ENCODE measurements around the gene FFAR2.

The FFAR2 gene

DNA sequence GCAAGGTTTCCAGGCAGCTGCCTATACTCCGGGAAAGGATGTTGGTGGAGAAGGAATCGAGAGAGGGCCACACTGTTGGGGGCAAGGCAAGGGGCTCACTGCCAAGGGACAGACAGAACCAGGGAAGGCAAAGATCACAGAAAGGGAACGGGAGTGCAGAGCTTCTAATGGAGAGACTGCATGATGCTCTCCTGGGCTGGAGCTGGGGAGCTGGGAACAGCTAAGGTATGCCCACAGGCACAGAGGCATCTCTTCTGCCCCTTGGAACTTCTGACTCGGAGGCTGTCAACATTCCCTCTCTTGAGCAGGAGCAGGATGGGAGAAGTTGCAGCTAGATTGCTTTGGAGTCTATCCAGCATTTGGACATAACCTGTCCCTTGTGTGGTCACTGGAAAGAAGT, 22.4 kb upstream of the FFAR2 start:
- no peak overlapping the region for H3K27ac ChIP-seq (ENCODE audit: low read depth, low read length)
- peaks cover 16% of the 10 kb centered on the region for H3K27me3 ChIP-seq (ENCODE audit: insufficient read depth, low read length)
- no peak overlapping the region for H2AFZ ChIP-seq (ENCODE audit: low read length, unreplicated experiment)
- no peaks in the 10 kb centered on the region for H3K4me1 ChIP-seq (ENCODE audit: control insufficient read depth, insufficient read depth, low read length, unreplicated experiment)
- H3K79me2 ChIP-seq (ENCODE audit: control insufficient read depth, insufficient read depth, low read length, unreplicated experiment) = no peaks in the 10 kb centered on the region
- H3K4me3 ChIP-seq (ENCODE audit: low read depth, low read length) = no peak overlapping the region
- no peaks in the 10 kb centered on the region for H3K36me3 ChIP-seq (ENCODE audit: insufficient read depth, low read length)

DNA sequence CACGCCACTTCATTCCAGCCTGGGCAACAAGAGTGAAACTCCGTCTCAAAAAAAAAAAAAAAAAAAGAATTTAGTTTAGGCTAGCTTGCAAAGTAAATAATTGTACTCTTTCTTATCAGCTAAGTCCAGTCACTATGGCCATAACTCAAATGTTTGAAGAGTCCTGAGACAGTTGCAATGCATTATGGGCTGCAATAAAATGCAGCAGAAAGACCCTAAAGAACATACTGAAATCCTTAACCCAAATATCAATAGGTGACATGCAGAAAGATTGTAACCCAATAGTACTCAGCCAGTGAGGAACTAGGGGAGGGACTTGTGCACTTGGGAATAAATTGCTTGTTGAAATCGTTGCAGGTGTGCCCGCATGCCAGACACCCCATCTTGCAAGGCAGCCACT, 20.9 kb upstream of the FFAR2 start:
- no peaks in the 10 kb centered on the region for H3K36me3 ChIP-seq (ENCODE audit: insufficient read depth, low read length)
- no peak overlapping the region for H2AFZ ChIP-seq (ENCODE audit: low read length, unreplicated experiment)
- H3K79me2 ChIP-seq (ENCODE audit: control insufficient read depth, insufficient read depth, low read length, unreplicated experiment) = no peaks in the 10 kb centered on the region
- H3K27me3 ChIP-seq (ENCODE audit: insufficient read depth, low read length) = peaks cover 17% of the 10 kb centered on the region
- no peaks in the 10 kb centered on the region for H3K4me1 ChIP-seq (ENCODE audit: control insufficient read depth, insufficient read depth, low read length, unreplicated experiment)
- H3K4me3 ChIP-seq (ENCODE audit: low read depth, low read length) = no peak overlapping the region
- no peak overlapping the region for H3K27ac ChIP-seq (ENCODE audit: low read depth, low read length)

DNA sequence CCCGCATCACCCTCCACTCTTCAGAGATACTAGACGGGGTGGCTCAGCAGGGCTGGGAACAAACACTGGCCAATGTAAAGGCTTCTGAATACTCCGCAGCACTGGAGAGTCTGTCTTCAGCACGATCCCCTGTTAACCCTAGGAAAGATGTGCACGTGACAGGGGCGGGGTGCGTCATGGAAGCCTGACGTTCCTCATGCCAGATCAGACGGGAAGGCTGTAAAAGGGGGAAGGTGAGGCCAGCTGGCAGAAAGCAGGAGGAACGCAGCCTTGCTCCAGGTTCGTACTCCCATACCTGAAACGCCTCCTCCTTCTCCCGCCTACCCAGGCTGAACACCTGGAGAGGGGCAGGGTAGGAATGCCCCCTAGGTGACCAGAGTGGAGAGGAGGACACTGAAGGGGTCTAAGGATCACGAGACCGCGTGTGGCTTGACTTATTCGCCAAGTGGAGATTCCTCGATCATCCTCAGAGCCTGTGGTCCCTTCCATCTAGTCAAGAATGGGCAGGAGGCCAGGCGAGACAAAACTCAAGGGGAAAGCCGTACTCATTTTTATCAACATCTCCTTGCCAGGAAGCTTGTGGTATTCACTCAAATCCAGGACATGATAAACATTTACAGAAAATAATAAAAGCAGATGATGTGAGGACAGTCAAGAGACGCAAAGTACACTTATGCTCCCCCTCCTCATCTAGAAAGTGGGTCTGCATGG, 18.2 kb upstream of the FFAR2 start:
- no peaks in the 10 kb centered on the region for H3K36me3 ChIP-seq (ENCODE audit: insufficient read depth, low read length)
- no peak overlapping the region for H2AFZ ChIP-seq (ENCODE audit: low read length, unreplicated experiment)
- H3K79me2 ChIP-seq (ENCODE audit: control insufficient read depth, insufficient read depth, low read length, unreplicated experiment) = no peaks in the 10 kb centered on the region
- no peak overlapping the region for H3K4me3 ChIP-seq (ENCODE audit: low read depth, low read length)
- H3K27ac ChIP-seq (ENCODE audit: low read depth, low read length) = no peak overlapping the region
- no peaks in the 10 kb centered on the region for H3K4me1 ChIP-seq (ENCODE audit: control insufficient read depth, insufficient read depth, low read length, unreplicated experiment)
- H3K27me3 ChIP-seq (ENCODE audit: insufficient read depth, low read length) = peaks cover 29% of the 10 kb centered on the region

DNA sequence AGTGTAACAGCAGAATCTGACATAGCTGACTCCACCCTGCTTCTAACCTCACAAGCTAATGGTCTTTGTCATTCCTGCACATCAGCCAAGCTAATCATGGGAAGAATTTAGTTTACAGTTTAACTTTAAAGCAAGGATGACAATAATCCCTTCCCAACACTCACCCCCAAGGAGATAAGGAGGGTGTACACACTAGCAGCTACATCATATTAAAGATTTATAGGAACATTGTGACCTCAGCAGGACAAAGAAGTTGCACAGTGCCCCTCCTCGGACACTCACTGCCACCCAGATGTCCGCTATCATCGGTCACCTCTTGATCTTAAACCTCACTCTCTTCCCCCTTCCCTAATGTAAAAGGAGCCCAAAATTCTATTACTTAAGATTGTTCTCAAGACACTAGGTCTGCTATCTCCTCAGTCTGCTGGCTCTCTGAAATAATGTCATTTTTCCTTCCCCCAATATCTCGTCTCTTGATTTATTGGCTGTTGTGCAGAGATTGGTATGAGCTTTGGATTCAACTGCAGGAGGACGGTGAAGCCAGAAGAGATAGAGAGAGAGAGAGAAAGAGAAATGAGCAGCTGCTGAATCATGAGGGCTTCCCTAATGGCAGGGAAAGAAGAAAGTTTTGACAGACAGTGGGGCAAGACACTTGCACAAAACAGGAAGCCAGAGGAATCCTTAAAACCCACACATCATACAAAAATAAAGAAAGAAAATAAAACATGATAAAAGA, 17.5 kb upstream of the FFAR2 start:
- Histone ChIP-seq H3K36me3 (ENCODE audit: insufficient read depth, low read length) (no peaks in the 10 kb centered on the region), H2AFZ (ENCODE audit: low read length, unreplicated experiment) (no peak overlapping the region), H3K4me1 (ENCODE audit: control insufficient read depth, insufficient read depth, low read length, unreplicated experiment) (no peaks in the 10 kb centered on the region), H3K27ac (ENCODE audit: low read depth, low read length) (no peak overlapping the region), H3K27me3 (ENCODE audit: insufficient read depth, low read length) (peaks cover 32% of the 10 kb centered on the region), H3K79me2 (ENCODE audit: control insufficient read depth, insufficient read depth, low read length, unreplicated experiment) (no peaks in the 10 kb centered on the region), H3K4me3 (ENCODE audit: low read depth, low read length) (no peak overlapping the region)

DNA sequence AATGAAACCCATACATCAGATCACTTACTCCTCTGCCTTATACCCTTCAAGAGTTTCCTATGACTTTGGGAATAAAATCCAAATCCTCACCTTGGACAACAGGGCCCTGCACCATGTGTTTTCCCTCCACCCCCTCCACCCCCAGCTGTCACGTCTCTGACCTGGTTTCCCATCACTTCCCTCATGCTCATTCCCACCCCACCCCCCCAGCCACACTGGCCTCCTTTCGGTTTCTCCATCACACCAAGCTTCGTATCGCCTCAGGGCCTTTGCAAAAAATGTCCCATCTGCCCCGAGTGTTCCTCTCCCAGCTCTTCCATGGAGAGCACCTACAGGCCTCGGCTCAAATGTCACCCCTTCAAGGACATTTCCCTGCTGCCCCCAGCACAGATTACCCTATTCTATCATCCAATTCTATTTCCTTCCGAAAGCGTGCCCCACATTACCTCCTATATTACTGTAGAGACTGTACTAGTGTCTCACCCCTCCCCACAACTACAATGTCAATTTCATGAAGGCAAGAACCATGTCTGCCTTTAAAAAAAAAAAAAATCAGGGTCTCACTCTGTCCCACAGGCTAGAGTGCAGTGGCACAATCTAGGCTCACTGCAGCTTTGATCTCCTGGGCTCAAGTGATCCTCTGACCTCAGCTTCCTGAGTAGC, 16.8 kb upstream of the FFAR2 start:
- Histone ChIP-seq H3K27ac (ENCODE audit: low read depth, low read length) (no peak overlapping the region), H2AFZ (ENCODE audit: low read length, unreplicated experiment) (no peak overlapping the region), H3K36me3 (ENCODE audit: insufficient read depth, low read length) (no peaks in the 10 kb centered on the region), H3K4me3 (ENCODE audit: low read depth, low read length) (no peak overlapping the region), H3K27me3 (ENCODE audit: insufficient read depth, low read length) (peaks cover 32% of the 10 kb centered on the region), H3K4me1 (ENCODE audit: control insufficient read depth, insufficient read depth, low read length, unreplicated experiment) (peaks cover 5% of the 10 kb centered on the region), H3K79me2 (ENCODE audit: control insufficient read depth, insufficient read depth, low read length, unreplicated experiment) (no peaks in the 10 kb centered on the region)

DNA sequence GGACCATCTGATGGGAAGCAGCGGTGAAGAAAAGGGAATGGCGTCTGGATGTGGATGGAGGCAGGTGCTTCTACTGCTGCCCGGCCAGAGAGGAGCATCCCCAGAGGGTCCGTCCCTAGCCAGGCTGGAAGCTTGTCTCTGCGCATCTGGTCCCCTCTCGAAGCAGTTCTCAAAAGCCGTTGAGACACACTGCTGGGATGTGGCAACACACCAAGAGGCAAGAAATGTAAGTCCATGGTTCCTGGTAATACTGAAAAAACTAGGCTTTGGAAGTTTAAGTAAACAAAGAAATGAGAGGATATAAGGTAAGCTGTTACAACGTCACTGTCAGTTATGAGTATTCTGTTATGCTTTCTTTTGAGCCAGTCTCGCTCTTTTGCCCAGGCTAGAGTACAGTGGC, 15.1 kb upstream of the FFAR2 start:
- Histone ChIP-seq H2AFZ (ENCODE audit: low read length, unreplicated experiment) (no peak overlapping the region), H3K79me2 (ENCODE audit: control insufficient read depth, insufficient read depth, low read length, unreplicated experiment) (no peaks in the 10 kb centered on the region), H3K27ac (ENCODE audit: low read depth, low read length) (no peak overlapping the region), H3K36me3 (ENCODE audit: insufficient read depth, low read length) (no peaks in the 10 kb centered on the region), H3K4me3 (ENCODE audit: low read depth, low read length) (no peak overlapping the region), H3K4me1 (ENCODE audit: control insufficient read depth, insufficient read depth, low read length, unreplicated experiment) (peaks cover 11% of the 10 kb centered on the region), H3K27me3 (ENCODE audit: insufficient read depth, low read length) (peaks cover 32% of the 10 kb centered on the region)

DNA sequence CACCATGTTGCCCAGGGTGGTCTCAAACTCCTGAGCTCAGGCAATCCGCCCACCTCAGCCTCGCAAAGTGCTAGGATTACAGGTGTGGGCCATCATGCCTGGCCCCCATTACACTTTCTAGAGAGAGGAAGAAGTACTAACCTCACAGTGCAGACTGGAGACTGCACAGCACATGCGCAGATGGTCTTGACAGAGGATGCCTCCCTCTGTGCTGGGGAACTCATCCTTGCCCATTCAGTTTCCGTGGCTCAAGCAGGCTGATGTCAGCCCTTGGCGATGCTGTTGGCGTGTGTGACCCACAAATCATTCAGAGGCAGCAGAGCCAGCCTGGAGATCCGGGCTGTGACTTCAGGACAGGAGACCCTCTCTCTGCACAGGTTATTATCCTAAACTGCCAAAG, 14.6 kb upstream of the FFAR2 start:
- no peaks in the 10 kb centered on the region for H3K79me2 ChIP-seq (ENCODE audit: control insufficient read depth, insufficient read depth, low read length, unreplicated experiment)
- H3K27me3 ChIP-seq (ENCODE audit: insufficient read depth, low read length) = peaks cover 34% of the 10 kb centered on the region
- no peak overlapping the region for H3K4me3 ChIP-seq (ENCODE audit: low read depth, low read length)
- no peaks in the 10 kb centered on the region for H3K36me3 ChIP-seq (ENCODE audit: insufficient read depth, low read length)
- no peak overlapping the region for H3K27ac ChIP-seq (ENCODE audit: low read depth, low read length)
- H3K4me1 ChIP-seq (ENCODE audit: control insufficient read depth, insufficient read depth, low read length, unreplicated experiment) = peaks cover 11% of the 10 kb centered on the region
- H2AFZ ChIP-seq (ENCODE audit: low read length, unreplicated experiment) = no peak overlapping the region

DNA sequence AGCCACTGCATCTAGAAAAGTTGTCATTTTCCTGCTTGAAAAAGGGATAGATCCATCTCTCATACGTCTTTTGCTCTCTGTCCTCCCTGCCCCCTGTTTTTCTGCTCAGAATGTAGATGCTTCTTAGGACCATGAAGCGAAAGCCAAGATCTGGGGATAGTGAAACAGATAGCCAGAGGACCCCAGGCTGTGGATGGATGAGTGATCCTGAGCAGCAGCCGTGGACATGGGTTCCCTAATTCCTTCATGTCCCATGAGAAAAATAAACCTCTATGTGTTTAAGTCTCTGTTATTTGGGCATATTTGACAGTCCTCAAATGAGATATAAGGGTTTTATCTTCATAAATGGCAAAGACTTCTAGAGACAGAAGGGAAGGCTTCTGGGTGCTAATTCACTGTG, 12.2 kb upstream of the FFAR2 start:
- Histone ChIP-seq H3K27ac (ENCODE audit: low read depth, low read length) (no peak overlapping the region), H3K36me3 (ENCODE audit: insufficient read depth, low read length) (no peaks in the 10 kb centered on the region), H2AFZ (ENCODE audit: low read length, unreplicated experiment) (peak overlapping the region; percentile 31), H3K27me3 (ENCODE audit: insufficient read depth, low read length) (peaks cover 23% of the 10 kb centered on the region), H3K79me2 (ENCODE audit: control insufficient read depth, insufficient read depth, low read length, unreplicated experiment) (no peaks in the 10 kb centered on the region), H3K4me1 (ENCODE audit: control insufficient read depth, insufficient read depth, low read length, unreplicated experiment) (peaks cover 11% of the 10 kb centered on the region), H3K4me3 (ENCODE audit: low read depth, low read length) (0 out of 2 replicates have a peak overlapping the region, but pooled peaks have one; percentile 53)

DNA sequence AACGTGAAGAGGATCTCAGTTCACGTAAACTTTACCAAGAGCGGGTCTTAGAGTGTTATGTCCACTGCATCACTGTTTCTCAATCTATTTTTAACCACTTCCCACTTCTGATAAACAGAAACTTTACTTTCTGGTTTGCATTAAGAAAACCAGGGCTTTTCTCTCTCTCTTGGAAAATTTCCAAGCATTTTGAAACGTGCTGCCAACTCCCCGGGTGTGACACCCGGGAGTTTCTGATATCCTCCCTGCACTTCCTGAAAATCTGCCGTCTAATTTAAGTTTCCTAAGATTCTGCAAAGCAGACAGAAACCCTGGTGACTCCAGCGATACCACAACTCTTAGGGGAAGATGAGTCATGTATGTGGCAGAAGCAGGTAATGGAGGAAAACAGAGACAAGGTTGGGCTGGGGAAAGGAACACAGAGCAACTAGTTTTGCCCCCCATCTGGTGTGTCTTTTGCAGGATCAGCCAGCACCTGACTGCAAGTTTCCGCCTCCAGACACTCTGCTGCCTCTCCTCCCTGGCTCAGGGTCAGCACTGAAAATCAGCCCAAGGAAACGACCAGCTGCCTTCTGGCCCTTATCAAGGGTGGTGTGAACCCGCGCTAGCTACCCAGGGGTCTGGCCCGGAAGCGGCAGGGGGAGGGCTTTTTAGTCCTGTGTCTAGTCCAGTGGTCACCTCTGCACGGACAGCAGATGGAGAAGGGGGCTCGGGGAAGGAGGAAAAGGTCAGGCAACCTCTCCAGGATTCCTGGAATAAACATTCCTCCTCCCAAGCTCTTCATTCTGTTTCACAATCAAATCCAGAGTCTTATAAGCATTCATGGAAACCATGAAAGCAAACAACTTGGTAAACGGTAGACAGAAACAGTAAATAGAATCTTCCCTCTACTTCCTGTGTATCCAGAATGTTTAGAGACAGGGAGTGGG, 11.3 kb upstream of the FFAR2 start:
- Histone ChIP-seq H3K79me2 (ENCODE audit: control insufficient read depth, insufficient read depth, low read length, unreplicated experiment) (no peaks in the 10 kb centered on the region), H3K4me3 (ENCODE audit: low read depth, low read length) (peak overlapping the region; percentile 53; the same call in 1 of the 2 replicates), H3K36me3 (ENCODE audit: insufficient read depth, low read length) (no peaks in the 10 kb centered on the region), H3K27ac (ENCODE audit: low read depth, low read length) (no peak overlapping the region), H3K27me3 (ENCODE audit: insufficient read depth, low read length) (peaks cover 23% of the 10 kb centered on the region), H3K4me1 (ENCODE audit: control insufficient read depth, insufficient read depth, low read length, unreplicated experiment) (peaks cover 11% of the 10 kb centered on the region), H2AFZ (ENCODE audit: low read length, unreplicated experiment) (peak overlapping the region; percentile 31)

DNA sequence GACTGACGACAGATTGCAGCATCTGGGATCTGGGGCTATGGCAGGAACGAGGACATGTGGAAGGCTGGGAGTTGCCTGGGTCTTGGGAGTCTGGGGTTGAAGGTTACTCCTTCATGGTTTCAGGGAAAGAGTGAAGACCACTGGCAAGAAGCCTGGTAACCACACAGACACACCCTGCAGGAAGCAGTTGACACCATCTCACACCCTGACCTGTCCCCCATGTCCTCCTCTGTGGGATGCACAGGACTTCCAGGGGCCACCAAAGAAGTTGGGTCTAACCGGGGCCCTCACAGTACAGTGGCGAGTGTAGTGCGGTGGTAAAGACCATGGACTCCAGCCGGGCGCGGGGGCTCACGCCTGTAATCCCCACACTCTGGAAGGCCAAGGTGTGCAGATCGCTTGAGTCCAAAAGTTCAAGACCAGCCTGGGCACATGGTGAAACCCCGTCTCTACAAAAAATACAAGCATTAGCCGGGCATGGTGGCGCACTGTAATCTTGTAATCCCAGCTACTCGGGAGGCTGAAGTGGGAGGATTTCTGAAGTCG, 10.6 kb upstream of the FFAR2 start:
- no peaks in the 10 kb centered on the region for H3K79me2 ChIP-seq (ENCODE audit: control insufficient read depth, insufficient read depth, low read length, unreplicated experiment)
- no peak overlapping the region for H3K4me3 ChIP-seq (ENCODE audit: low read depth, low read length)
- peaks cover 11% of the 10 kb centered on the region for H3K4me1 ChIP-seq (ENCODE audit: control insufficient read depth, insufficient read depth, low read length, unreplicated experiment)
- H3K27ac ChIP-seq (ENCODE audit: low read depth, low read length) = no peak overlapping the region
- no peaks in the 10 kb centered on the region for H3K36me3 ChIP-seq (ENCODE audit: insufficient read depth, low read length)
- H3K27me3 ChIP-seq (ENCODE audit: insufficient read depth, low read length) = peaks cover 21% of the 10 kb centered on the region
- H2AFZ ChIP-seq (ENCODE audit: low read length, unreplicated experiment) = no peak overlapping the region

All from ACC112 (cell line).